Neural progenitor cell (in vitro differentiated cells): ENCODE measurements around the gene ZNF20. TPM values are rescaled to one million over a fixed set of nuclear protein-coding genes. Genes with fewer than 3 reads are reported as not detected.

ENCODE experiments used
- DNase-seq: peaks from one replicate; pipeline ENCODE4 v3.0.0-alpha.2; 2016; ENCODE audit warnings: low spot score
- H2AFZ ChIP-seq: fragments of 200-600 bp; sonication (generic); replicated peaks from 2 replicates; pipeline ENCODE4 v1.6.1; 2016; ENCODE audit warnings: antibody characterized with exemption
- H3F3A ChIP-seq: fragments of 200-600 bp; sonication (generic); 2 replicates; pipeline ENCODE4 v1.6.1; 2016; ENCODE audit warnings: antibody characterized with exemption, low read depth
- H3K27ac ChIP-seq: fragments of 200-600 bp; sonication (generic); 2 replicates; pipeline ENCODE4 v1.5.1; 2016; ENCODE audit warnings: mild to moderate bottlenecking
- H3K27me3 ChIP-seq: fragments of 200-600 bp; sonication (generic); 2 replicates; pipeline ENCODE4 v1.6.1; 2016; ENCODE audit warnings: mild to moderate bottlenecking, moderate library complexity
- H3K36me3 ChIP-seq: fragments of 200-600 bp; sonication (generic); 2 replicates; pipeline ENCODE4 v1.5.1; 2016
- H3K4me1 ChIP-seq: fragments of 200-600 bp; sonication (generic); 2 replicates; pipeline ENCODE4 v1.6.1; 2016; ENCODE audit warnings: mixed run types
- H3K4me2 ChIP-seq: fragments of 200-600 bp; sonication (generic); 2 replicates; pipeline ENCODE4 v1.6.1; 2016
- H3K4me3 ChIP-seq: fragments of 200-600 bp; sonication (generic); 2 replicates; pipeline ENCODE4 v1.5.1; 2016
- H3K79me2 ChIP-seq: fragments of 200-600 bp; sonication (generic); 2 replicates; pipeline ENCODE4 v1.6.1; 2016; ENCODE audit warnings: low read depth
- H3K9ac ChIP-seq: fragments of 200-600 bp; sonication (generic); 2 replicates; pipeline ENCODE4 v1.6.1; 2016
- H3K9me3 ChIP-seq: fragments of 200-600 bp; sonication (generic); 2 replicates; pipeline ENCODE4 v1.5.1; 2016; ENCODE audit warnings: low read depth
- H4K20me1 ChIP-seq: fragments of 200-600 bp; sonication (generic); 2 replicates; pipeline ENCODE4 v1.6.1; 2016; ENCODE audit warnings: low read depth
- H3K27ac Mint-ChIP-seq: 3 replicates; pipeline ENCODE4 v1.8.0; 2021; ENCODE audit warnings: mixed read lengths
- H3K27me3 Mint-ChIP-seq: 2 replicates; pipeline ENCODE4 v1.8.0; 2022; ENCODE audit warnings: low read depth, mild to moderate bottlenecking, inconsistent platforms, moderate library complexity, mixed read lengths; ENCODE audit not compliant: insufficient read depth
- H3K36me3 Mint-ChIP-seq: 3 replicates; pipeline ENCODE4 v1.8.0; 2021; ENCODE audit warnings: mixed read lengths
- H3K4me1 Mint-ChIP-seq: 3 replicates; pipeline ENCODE4 v1.8.0; 2021; ENCODE audit warnings: mixed read lengths
- H3K4me3 Mint-ChIP-seq: 3 replicates; pipeline ENCODE4 v1.8.0; 2021; ENCODE audit warnings: mild to moderate bottlenecking, moderate library complexity, mixed read lengths
- H3K9me3 Mint-ChIP-seq: 3 replicates; pipeline ENCODE4 v1.8.0; 2020; ENCODE audit warnings: mixed read lengths
- EZH2 ChIP-seq: fragments of 200-600 bp; sonication (generic); IDR thresholded peaks from 2 replicates; pipeline ENCODE4 v1.6.1; 2017; ENCODE audit warnings: antibody characterized with exemption, mild to moderate bottlenecking, moderate library complexity
- EZH2phosphoT487 ChIP-seq: fragments of 200-600 bp; sonication (generic); IDR thresholded peaks from 2 replicates; pipeline ENCODE4 v1.6.1; 2017; ENCODE audit warnings: antibody characterized with exemption
- total RNA-seq: library from RNA; depleted of rRNA; stranded (reverse); fragments of >200 nt; gene quantifications from 2 replicates; pipeline ENCODE4 v1.2.3, GENCODE V29; 2015; ENCODE audit warnings: low replicate concordance
- TF ChIP-seq, protein P1 (sequence below): fragments of 200-600 bp; sonication (generic); IDR thresholded peaks from 2 replicates; pipeline ENCODE4 v1.5.1; 2017; ENCODE audit warnings: antibody characterized with exemption, mild to moderate bottlenecking

Gene ZNF20
- total RNA-seq, 1 donor from 2014 or later, result 27.9 TPM

- Mint-ChIP-seq H3K27me3 (peaks cover 18% of the 10 kb centered on the region), H3K9me3 (peaks cover 64% of the 10 kb centered on the region), H3K36me3 (peaks cover 66% of the 10 kb centered on the region), H3K4me3 (peak overlapping the region; percentile 94), H3K27ac (peak overlapping the region; percentile 3), H3K4me1 (peaks cover 21% of the 10 kb centered on the region)
- peak; percentile 87 for DNase-seq
- TF ChIP-seq, protein P1, sequence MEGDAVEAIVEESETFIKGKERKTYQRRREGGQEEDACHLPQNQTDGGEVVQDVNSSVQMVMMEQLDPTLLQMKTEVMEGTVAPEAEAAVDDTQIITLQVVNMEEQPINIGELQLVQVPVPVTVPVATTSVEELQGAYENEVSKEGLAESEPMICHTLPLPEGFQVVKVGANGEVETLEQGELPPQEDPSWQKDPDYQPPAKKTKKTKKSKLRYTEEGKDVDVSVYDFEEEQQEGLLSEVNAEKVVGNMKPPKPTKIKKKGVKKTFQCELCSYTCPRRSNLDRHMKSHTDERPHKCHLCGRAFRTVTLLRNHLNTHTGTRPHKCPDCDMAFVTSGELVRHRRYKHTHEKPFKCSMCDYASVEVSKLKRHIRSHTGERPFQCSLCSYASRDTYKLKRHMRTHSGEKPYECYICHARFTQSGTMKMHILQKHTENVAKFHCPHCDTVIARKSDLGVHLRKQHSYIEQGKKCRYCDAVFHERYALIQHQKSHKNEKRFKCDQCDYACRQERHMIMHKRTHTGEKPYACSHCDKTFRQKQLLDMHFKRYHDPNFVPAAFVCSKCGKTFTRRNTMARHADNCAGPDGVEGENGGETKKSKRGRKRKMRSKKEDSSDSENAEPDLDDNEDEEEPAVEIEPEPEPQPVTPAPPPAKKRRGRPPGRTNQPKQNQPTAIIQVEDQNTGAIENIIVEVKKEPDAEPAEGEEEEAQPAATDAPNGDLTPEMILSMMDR, result peak; percentile 92
- TF ChIP-seq EZH2phosphoT487, result no peak
- peaks cover 35% of the 10 kb centered on the region for H3K36me3 ChIP-seq
- no peaks in the 10 kb centered on the region for H4K20me1 ChIP-seq
- peak overlapping the region; percentile 85 for H3K4me3 ChIP-seq
- H3F3A ChIP-seq, result peaks cover 36% of the 10 kb centered on the region
- H3K27ac ChIP-seq, result no peak overlapping the region
- no peak overlapping the region for H3K9ac ChIP-seq
- no peaks in the 10 kb centered on the region for H3K27me3 ChIP-seq
- no peak overlapping the region for H2AFZ ChIP-seq
- H3K4me1 ChIP-seq, result peaks cover 5% of the 10 kb centered on the region
- H3K4me2 ChIP-seq, result peak overlapping the region; percentile 65
- peaks cover 38% of the 10 kb centered on the region for H3K79me2 ChIP-seq
- H3K9me3 ChIP-seq, result peaks cover 7% of the 10 kb centered on the region
These were observed 625 bp upstream of the ZNF20 start for GRCh38 chr19:12140545-12141404.

DNA sequence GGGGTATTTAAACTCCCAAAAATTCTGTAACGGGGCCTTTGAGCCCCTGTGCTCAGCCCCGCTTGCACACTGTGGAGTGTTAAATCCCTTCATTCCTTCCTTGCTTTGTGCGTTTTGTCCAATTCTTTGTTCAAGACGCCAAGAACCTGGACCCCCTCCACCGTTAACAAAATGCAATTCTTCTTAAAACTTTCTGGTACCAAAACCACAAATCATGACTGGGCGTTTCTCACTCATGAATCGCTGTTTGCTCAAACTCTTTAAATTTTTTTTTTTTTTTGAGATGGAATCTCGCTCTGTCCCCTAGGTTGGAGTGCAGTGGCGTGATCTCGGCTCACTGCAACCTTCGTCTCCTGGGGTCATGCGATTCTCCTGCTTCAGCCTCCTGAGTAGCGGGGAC lies 881 bp downstream of the ZNF20 start:
- H3K36me3 Mint-ChIP-seq, result peaks cover 67% of the 10 kb centered on the region
- peak overlapping the region; percentile 100 for H3K27ac ChIP-seq
- H3K9me3 Mint-ChIP-seq, result peaks cover 64% of the 10 kb centered on the region

DNA sequence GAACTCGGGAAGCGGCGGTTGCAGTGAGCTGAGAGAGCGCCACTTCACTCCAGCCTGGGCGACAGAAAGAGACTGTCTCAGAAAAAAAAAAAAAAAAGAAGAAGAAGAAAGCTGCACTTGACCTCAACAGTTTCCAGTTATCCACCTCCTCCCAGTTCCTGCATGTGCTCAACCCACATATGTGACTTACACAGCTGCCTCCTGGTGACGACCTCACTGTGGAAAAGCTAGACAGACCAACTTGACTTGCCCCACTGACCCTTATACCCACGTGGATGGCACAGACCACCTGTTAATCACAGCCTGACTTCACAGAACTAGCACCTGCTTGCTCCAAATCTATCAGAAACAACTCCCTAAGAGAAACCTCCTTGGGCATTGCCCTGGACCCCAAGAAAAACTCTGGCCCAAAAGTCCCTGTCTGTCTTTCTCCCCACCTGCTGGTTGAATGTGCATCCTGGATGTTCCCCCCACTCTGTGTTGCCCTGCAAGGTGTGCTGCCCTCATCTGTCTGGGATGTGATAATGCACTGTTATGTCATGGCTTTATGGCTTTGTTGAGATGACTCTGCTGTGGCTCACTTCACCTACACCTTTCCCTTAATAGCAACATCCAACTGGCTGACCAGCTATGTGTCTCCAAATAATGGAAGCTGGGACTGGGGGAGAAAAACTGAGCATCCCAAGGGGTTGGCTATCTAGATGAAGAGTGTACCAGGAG lies 2.8 kb downstream of the ZNF20 start:
- no peaks in the 10 kb centered on the region for H4K20me1 ChIP-seq
- H3K27ac Mint-ChIP-seq, result no peak overlapping the region
- peaks cover 41% of the 10 kb centered on the region for H3K9me3 ChIP-seq
- H2AFZ ChIP-seq, result no peak overlapping the region
- no peak overlapping the region for H3K4me3 ChIP-seq
- H3K9me3 Mint-ChIP-seq, result peaks cover 69% of the 10 kb centered on the region
- peaks cover 18% of the 10 kb centered on the region for H3K27me3 Mint-ChIP-seq
- no peak overlapping the region for H3K9ac ChIP-seq
- TF ChIP-seq EZH2 (no peak), EZH2phosphoT487 (no peak)
- TF ChIP-seq, protein P1, result no peak
- no peaks in the 10 kb centered on the region for H3K27me3 ChIP-seq
- peak overlapping the region; percentile 67 for H3K4me3 Mint-ChIP-seq
- H3F3A ChIP-seq, result peaks cover 47% of the 10 kb centered on the region
- peaks cover 76% of the 10 kb centered on the region for H3K36me3 Mint-ChIP-seq
- peaks cover 38% of the 10 kb centered on the region for H3K79me2 ChIP-seq
- no peak for DNase-seq
- peaks cover 5% of the 10 kb centered on the region for H3K4me1 ChIP-seq
- no peak overlapping the region for H3K4me2 ChIP-seq
- H3K4me1 Mint-ChIP-seq, result peaks cover 21% of the 10 kb centered on the region
- H3K27ac ChIP-seq, result no peak overlapping the region
- H3K36me3 ChIP-seq, result peaks cover 53% of the 10 kb centered on the region

More for the DNA sequence above, 881 bp downstream of the ZNF20 start:
- peak; percentile 20 for DNase-seq
- Mint-ChIP-seq H3K4me3 (peak overlapping the region; percentile 94), H3K27me3 (peaks cover 18% of the 10 kb centered on the region), H3K4me1 (peaks cover 21% of the 10 kb centered on the region), H3K27ac (peak overlapping the region; percentile 14)
- H3K9ac ChIP-seq, result peak overlapping the region; percentile 93
- peak overlapping the region; percentile 80 for H3K4me2 ChIP-seq
- peaks cover 5% of the 10 kb centered on the region for H3K4me1 ChIP-seq
- no peaks in the 10 kb centered on the region for H4K20me1 ChIP-seq
- H3F3A ChIP-seq, result peaks cover 36% of the 10 kb centered on the region
- H3K36me3 ChIP-seq, result peaks cover 35% of the 10 kb centered on the region
- H2AFZ ChIP-seq, result no peak overlapping the region
- H3K4me3 ChIP-seq, result peak overlapping the region; percentile 85
- H3K27me3 ChIP-seq, result no peaks in the 10 kb centered on the region
- H3K9me3 ChIP-seq, result peaks cover 22% of the 10 kb centered on the region
- peaks cover 38% of the 10 kb centered on the region for H3K79me2 ChIP-seq
- TF ChIP-seq, protein P1, result no peak
- TF ChIP-seq EZH2phosphoT487 (no peak), EZH2 (no peak)
